UCSD-AML1 (cell line): Measurements from ENCODE around the gene SHROOM4.

ENCODE experiments used
- DNase-seq: peaks from one replicate; lab custom pipeline; 2025; ENCODE audit not compliant: unreplicated experiment; lab: John Stamatoyannopoulos, UW

Gene SHROOM4

GRCh38 chrX:50626432-50626831 lies 187.6 kb downstream of the SHROOM4 start:
- DNase-seq = no peak

GRCh38 chrX:50622751-50623150 lies 191.2 kb downstream of the SHROOM4 start:
- DNase-seq = no peak

GRCh38 chrX:50618788-50619558 lies 195.0 kb downstream of the SHROOM4 start:
- no peak for DNase-seq

- no peak for DNase-seq
Observed at GRCh38 chrX:50617183-50617582, 196.8 kb downstream of the SHROOM4 start.

GRCh38 chrX:50615570-50616158 lies 198.3 kb downstream of the SHROOM4 start:
- DNase-seq = no peak

- DNase-seq = no peak
Observed at GRCh38 chrX:50614460-50614859, 199.5 kb downstream of the SHROOM4 start.

- DNase-seq = no peak
Observed at GRCh38 chrX:50613846-50614245, 200.1 kb downstream of the SHROOM4 start.

- DNase-seq = no peak
Observed at GRCh38 chrX:50609796-50610195, 204.2 kb downstream of the SHROOM4 start.

GRCh38 chrX:50606300-50606950 lies 207.6 kb downstream of the SHROOM4 start:
- DNase-seq = no peak

GRCh38 chrX:50596056-50596455 lies 217.9 kb downstream of the SHROOM4 start:
- DNase-seq = no peak

- DNase-seq = no peak
Observed at GRCh38 chrX:50594788-50595187, 219.2 kb downstream of the SHROOM4 start.

- no peak for DNase-seq
Observed at GRCh38 chrX:50586980-50587379, 227.0 kb downstream of the SHROOM4 start.

GRCh38 chrX:50586407-50586806 lies 227.6 kb downstream of the SHROOM4 start:
- no peak for DNase-seq

- DNase-seq = no peak
Observed at GRCh38 chrX:50581405-50581804, 232.6 kb downstream of the SHROOM4 start.

GRCh38 chrX:50579955-50580354 lies 234.0 kb downstream of the SHROOM4 start:
- no peak for DNase-seq

GRCh38 chrX:50577326-50577725 lies 236.7 kb downstream of the SHROOM4 start:
- DNase-seq = no peak

- DNase-seq = no peak
Observed at GRCh38 chrX:50567636-50568035, 246.4 kb downstream of the SHROOM4 start.

GRCh38 chrX:50565718-50566117 lies 248.3 kb downstream of the SHROOM4 start:
- DNase-seq = no peak
